ENCODE results near the gene BDKRB1.

DNA sequence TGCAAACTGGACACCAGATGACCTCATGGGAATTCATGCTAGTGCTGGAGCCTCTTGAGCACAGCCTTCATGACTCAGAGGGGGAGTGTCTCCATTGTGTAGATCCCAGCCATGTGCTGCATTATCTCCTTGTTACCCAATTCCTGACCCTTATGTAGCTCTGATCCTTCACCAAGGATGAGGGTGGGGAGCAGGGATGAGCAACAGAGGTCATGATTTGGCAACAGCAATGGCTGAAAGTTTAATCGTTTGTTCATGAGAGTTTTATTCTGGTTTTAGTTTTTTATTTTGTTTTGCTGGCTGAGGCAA lies 9.5 kb upstream of the BDKRB1 start:
- TF ChIP-seq POLR2A (IDR thresholded peaks at IDR 0.05) = no peak
- TF ChIP-seq, protein P1, sequence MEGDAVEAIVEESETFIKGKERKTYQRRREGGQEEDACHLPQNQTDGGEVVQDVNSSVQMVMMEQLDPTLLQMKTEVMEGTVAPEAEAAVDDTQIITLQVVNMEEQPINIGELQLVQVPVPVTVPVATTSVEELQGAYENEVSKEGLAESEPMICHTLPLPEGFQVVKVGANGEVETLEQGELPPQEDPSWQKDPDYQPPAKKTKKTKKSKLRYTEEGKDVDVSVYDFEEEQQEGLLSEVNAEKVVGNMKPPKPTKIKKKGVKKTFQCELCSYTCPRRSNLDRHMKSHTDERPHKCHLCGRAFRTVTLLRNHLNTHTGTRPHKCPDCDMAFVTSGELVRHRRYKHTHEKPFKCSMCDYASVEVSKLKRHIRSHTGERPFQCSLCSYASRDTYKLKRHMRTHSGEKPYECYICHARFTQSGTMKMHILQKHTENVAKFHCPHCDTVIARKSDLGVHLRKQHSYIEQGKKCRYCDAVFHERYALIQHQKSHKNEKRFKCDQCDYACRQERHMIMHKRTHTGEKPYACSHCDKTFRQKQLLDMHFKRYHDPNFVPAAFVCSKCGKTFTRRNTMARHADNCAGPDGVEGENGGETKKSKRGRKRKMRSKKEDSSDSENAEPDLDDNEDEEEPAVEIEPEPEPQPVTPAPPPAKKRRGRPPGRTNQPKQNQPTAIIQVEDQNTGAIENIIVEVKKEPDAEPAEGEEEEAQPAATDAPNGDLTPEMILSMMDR (IDR thresholded peaks at IDR 0.05) = no peak

Data from Peyer's patch (tissue), 4 donors.